Activated naive CD8-positive, alpha-beta T cell treated with anti-CD3 and anti-CD28 coated beads, Interleukin-2, amount 50 U/mL, for 24 hours (primary cell): ENCODE measurements around the gene TEX10.
"Not testable (repeated sequence)": the region's sequence is repeated elsewhere in the genome, so short reads cannot be mapped to it uniquely, and the experiment has no call there.

Source experiments
- ATAC-seq: fragments of 150-1000 bp; cut with Tn5 transposase; one replicate; pipeline ENCODE4 v1.10.0; 2021
- DNase-seq: peaks from one replicate; pipeline ENCODE4 v3.0.0; 2021
- H3K27ac Mint-ChIP-seq: one replicate; pipeline ENCODE4 v1.8.0; 2021; ENCODE audit warnings: mild to moderate bottlenecking, mixed read lengths
- H3K27me3 Mint-ChIP-seq: one replicate; pipeline ENCODE4 v1.8.0; 2021; ENCODE audit warnings: mixed read lengths
- H3K36me3 Mint-ChIP-seq: one replicate; pipeline ENCODE4 v1.8.0; 2021; ENCODE audit warnings: low read depth, mixed read lengths
- H3K4me1 Mint-ChIP-seq: one replicate; pipeline ENCODE4 v1.8.0; 2021; ENCODE audit warnings: mixed read lengths
- H3K4me3 Mint-ChIP-seq: one replicate; pipeline ENCODE4 v1.8.0; 2021; ENCODE audit warnings: mild to moderate bottlenecking, moderate library complexity, mixed read lengths
- H3K9me3 Mint-ChIP-seq: one replicate; pipeline ENCODE4 v1.8.0; 2021; ENCODE audit warnings: mixed read lengths

The TEX10 gene

DNA sequence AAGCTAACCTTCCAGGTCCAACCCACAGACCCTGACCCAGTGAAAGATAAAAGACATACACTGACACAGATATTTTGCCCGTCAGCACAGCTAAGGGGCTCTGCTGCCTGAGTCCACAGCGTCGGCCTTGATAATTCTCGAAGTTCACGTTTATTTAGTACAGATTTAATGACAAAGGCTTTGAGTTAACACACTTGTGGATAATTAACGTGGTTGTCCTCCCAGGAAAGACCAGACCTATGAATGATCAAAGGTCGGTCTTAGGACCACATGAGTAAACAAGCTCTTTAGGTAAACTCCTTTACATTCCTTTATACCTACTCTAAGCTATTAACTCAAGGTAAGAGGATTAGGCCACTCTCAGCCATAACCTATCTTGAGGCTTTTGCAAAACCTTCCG, 11.3 kb upstream of the TEX10 start:
- ATAC-seq (no peak), DNase-seq (no peak)
- no peak overlapping the region for H3K27ac Mint-ChIP-seq
- no peaks in the 10 kb centered on the region for H3K4me1 Mint-ChIP-seq
- H3K27me3 Mint-ChIP-seq = no peaks in the 10 kb centered on the region
- peaks cover 3% of the 10 kb centered on the region for H3K36me3 Mint-ChIP-seq
- no peak overlapping the region for H3K4me3 Mint-ChIP-seq
- peaks cover 16% of the 10 kb centered on the region for H3K9me3 Mint-ChIP-seq

DNA sequence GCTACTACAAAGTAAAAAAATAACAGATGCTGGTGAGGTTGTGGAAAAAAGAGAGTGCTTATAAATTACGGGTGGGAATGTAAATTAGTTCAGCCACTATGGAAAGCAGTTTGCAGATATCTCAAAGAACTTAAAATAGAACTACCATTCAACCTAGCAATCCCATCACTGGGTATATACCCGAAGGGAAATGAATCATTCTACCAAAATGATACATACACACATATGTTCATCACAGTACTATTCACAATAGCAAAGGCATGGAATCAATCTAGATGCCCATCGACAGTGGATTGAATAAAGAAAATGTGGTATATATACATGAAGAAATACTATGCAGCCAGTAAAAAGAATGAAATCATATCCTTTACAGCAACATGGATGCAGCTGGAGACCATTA, 6.3 kb upstream of the TEX10 start:
- Mint-ChIP-seq H3K4me1 (peaks cover 13% of the 10 kb centered on the region), H3K9me3 (peaks cover 13% of the 10 kb centered on the region), H3K27me3 (no peaks in the 10 kb centered on the region), H3K36me3 (peaks cover 14% of the 10 kb centered on the region), H3K4me3 (no peak overlapping the region), H3K27ac (no peak overlapping the region)
- ATAC-seq (no peak), DNase-seq (no peak)

DNA sequence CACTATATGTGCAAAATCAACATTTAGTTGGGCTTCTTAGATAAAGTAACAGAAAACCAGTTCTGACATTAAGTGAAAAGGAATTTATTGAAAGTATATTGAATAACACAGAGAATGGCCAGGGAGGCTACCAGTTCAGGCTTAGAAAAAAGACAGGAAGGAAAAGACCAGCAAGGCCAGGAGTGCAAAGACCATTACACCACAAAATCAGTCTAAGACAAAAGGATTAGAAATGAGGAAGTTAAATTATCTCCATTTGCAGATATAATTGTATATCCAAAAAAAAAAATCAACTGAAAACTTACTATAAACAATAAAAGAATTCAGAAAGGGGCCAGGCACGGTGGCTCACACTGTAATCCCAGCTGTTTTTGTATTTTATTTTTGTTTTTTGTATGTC, 4.8 kb upstream of the TEX10 start:
- Mint-ChIP-seq H3K36me3 (peaks cover 15% of the 10 kb centered on the region), H3K4me3 (no peak overlapping the region), H3K9me3 (peaks cover 15% of the 10 kb centered on the region), H3K27ac (no peak overlapping the region), H3K4me1 (peaks cover 22% of the 10 kb centered on the region), H3K27me3 (no peaks in the 10 kb centered on the region)
- ATAC-seq (no peak), DNase-seq (no peak)

DNA sequence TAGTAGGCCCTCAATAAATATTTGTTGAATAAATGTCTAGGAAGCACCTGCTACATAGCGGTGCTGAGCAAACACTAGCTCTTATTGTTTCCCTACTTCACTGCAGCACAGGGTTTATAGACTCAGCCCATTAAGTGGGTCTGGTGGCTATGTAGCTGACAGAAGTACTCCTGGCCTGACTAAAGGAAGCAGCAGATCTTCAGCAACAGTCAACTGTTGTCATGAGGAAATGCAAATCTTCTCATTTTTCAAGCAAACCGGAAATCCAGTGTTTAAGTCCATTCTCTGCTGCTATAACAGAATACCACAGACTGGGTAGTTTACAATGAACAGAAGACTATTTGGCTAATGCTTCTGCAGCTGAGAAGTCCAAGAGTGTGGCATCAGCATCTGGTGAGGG, 2.8 kb upstream of the TEX10 start:
- Mint-ChIP-seq H3K27me3 (no peaks in the 10 kb centered on the region), H3K4me1 (peaks cover 36% of the 10 kb centered on the region), H3K4me3 (no peak overlapping the region), H3K36me3 (peaks cover 18% of the 10 kb centered on the region), H3K27ac (no peak overlapping the region), H3K9me3 (peaks cover 15% of the 10 kb centered on the region)
- no peak for ATAC-seq
- no peak for DNase-seq

DNA sequence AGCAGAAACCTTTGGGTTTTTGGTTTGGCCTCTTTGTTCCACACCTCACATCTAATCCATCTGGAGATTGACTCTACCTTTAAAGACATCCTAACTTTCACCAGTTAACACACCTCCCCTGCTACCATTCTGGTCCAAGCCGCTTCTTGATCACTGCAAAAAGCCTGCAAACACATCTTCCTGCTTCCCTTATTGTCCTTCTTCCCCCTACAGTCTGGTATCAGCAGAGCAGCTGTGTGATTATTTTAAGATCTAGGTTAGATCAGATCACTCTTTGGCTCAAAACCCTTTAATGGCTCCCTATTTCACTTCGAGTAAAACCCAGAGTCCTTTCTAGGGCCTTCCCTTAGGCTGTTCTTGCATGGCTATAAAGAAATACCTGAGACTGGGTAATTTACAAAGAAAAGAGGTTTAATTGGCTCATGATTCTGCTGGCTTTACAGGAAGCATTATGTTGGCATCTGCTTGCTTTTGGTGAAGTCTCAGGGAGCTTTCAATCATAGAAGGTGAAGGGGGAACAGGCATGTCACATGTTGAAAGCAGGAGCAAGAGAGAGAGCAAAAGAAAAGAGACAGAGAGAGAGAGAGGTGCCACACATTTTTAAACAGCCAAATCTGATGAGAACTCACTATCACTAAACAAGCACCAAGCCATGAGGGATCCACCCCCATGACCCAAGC, 1.5 kb upstream of the TEX10 start:
- H3K4me3 Mint-ChIP-seq = peak overlapping the region; percentile 99
- H3K9me3 Mint-ChIP-seq = peaks cover 14% of the 10 kb centered on the region
- ATAC-seq (no peak), DNase-seq (no peak)
- no peak overlapping the region for H3K27ac Mint-ChIP-seq
- H3K4me1 Mint-ChIP-seq = peaks cover 49% of the 10 kb centered on the region
- H3K27me3 Mint-ChIP-seq = no peaks in the 10 kb centered on the region
- peaks cover 18% of the 10 kb centered on the region for H3K36me3 Mint-ChIP-seq

DNA sequence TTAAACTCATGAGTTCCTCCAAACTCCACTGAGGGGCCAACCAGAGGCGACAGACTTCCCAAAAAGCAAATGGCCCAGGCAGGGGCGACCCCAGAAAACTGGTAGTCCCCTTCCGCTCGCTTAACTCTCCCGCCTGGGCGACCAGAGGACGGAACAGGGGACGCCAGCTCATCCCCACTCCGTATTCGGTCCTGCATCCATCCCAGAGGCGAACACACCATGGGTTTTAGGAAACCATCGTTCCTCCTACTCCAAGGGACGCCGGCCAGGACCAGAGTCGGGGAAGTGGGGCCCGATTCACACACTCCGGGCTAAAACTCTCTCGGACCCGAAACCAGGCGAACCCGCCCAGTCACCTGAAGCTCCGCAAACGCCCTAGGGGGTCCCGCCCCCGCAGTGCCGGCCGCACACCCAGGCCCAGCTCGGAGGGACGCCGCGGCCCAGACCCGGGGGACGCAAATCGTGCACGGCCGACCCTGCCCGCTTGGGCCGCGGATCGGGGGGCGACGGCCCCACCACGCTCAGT, 478 bp downstream of the TEX10 start:
- H3K27ac Mint-ChIP-seq = peak overlapping the region; percentile 93
- H3K27me3 Mint-ChIP-seq = no peaks in the 10 kb centered on the region
- peaks cover 59% of the 10 kb centered on the region for H3K4me1 Mint-ChIP-seq

DNA sequence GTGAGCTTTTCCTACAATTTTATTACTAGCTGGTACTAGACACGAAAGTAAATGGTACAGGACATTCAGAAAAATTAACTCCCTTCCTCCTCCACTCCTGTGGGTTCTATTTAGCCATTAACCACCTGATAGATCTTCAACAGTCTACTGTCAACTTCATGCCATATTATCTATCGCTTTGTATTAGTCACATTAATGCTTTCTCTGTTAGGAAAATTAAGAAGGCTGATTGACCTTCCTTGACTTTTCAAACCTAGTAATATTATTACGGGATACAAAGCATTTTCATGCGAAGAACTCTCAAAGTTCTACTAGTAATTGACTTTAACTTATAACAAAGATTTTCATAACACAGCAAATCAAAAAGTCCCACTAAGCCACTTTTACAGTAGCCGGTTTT, 1.2 kb downstream of the TEX10 start:
- Mint-ChIP-seq H3K9me3 (peaks cover 11% of the 10 kb centered on the region), H3K4me1 (peaks cover 59% of the 10 kb centered on the region), H3K27me3 (no peaks in the 10 kb centered on the region), H3K27ac (peak overlapping the region; percentile 93), H3K4me3 (peak overlapping the region; percentile 99), H3K36me3 (peaks cover 30% of the 10 kb centered on the region)
- ATAC-seq (no peak), DNase-seq (no peak)

More for the DNA sequence above, 478 bp downstream of the TEX10 start:
- ATAC-seq (peak; percentile 38), DNase-seq (peak; percentile 50)
- Mint-ChIP-seq H3K4me3 (peak overlapping the region; percentile 99), H3K36me3 (peaks cover 25% of the 10 kb centered on the region), H3K9me3 (peaks cover 11% of the 10 kb centered on the region)

DNA sequence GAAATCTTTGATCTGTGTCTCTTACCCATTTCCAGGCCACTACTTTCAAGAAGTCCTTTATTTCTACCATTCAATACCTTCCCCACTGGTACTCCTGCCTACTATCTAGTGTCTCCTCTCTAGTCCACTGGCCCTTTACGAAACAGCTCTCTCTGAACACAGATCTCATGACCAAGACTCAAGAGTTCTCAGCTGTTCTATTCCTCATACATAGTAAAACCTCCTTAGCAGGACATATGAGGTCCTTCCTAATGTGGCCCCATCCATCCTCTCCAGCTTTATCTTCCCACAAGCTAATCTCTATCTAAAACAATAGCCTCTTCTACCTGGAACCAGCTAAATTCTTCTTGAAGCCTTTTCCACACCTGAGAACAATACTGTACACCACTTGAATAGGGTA, 2.6 kb downstream of the TEX10 start:
- Mint-ChIP-seq H3K27ac (peak overlapping the region; percentile 8), H3K4me1 (peaks cover 62% of the 10 kb centered on the region), H3K36me3 (peaks cover 34% of the 10 kb centered on the region), H3K4me3 (peak overlapping the region; percentile 24), H3K9me3 (peaks cover 11% of the 10 kb centered on the region), H3K27me3 (no peaks in the 10 kb centered on the region)
- ATAC-seq (no peak), DNase-seq (no peak)

DNA sequence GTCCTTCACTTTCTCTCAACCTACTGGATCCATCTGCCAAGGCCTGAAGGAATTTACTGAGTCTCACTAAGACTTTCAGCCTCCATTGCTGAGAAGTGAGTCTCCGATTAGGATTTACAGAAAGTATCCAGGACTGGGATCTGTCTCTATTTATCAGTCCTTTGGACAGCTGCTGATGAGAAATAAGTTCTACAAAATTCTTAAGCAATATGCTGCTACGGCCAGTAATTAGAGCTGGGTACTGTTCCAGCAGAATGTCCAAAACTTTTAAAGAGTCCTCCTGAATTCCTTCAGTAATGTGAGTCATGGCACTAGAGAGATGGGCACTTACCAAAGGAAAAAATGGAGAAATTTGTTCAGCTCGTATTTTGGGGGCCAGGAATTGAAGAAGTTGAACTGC, 5.9 kb downstream of the TEX10 start:
- Mint-ChIP-seq H3K9me3 (no peaks in the 10 kb centered on the region), H3K27ac (no peak overlapping the region), H3K27me3 (no peaks in the 10 kb centered on the region), H3K4me1 (peaks cover 48% of the 10 kb centered on the region), H3K4me3 (no peak overlapping the region), H3K36me3 (peaks cover 35% of the 10 kb centered on the region)
- DNase-seq = no peak
- no peak for ATAC-seq

DNA sequence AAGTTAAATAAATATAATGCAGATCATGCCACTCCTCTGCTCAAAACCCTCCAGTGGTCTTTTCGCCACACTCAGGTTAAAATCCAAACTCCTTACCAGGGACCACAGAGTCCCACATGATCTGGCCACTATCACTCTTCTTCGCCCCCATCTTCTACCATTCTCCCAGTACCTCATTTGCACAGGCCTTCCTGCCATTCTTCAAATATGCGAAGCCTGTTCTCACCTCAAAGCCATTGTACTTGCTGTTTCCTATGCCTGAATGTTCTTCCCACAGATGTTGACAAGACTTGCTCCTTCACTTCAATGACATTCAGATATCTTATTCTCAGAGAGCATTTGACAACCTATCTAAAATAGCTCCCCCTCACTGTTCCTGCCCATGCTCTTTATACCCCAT, 10.9 kb downstream of the TEX10 start:
- Mint-ChIP-seq H3K27me3 (no peaks in the 10 kb centered on the region), H3K27ac (no peak overlapping the region), H3K36me3 (peaks cover 43% of the 10 kb centered on the region), H3K4me1 (peaks cover 25% of the 10 kb centered on the region), H3K4me3 (no peak overlapping the region), H3K9me3 (no peaks in the 10 kb centered on the region)
- ATAC-seq (no peak), DNase-seq (no peak)

DNA sequence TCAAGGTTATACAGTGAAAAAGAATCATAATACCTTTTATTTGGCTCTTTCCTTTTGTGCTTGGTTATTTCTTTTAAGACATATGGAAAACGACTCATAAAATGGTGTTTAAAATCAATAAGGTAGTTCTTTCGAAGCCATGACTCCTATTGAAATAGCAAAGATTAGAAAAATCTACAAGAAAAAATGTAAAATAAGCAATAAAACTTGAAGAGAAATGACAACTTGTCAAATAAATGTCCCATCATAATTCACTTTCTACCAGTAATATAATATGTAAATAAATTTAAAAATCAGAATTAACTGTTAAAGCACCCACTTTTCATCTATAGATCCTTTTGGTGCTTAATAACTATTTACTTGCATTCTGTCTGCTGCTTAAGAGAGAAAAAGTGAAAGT, 12.5 kb downstream of the TEX10 start:
- no peaks in the 10 kb centered on the region for H3K27me3 Mint-ChIP-seq
- H3K4me3 Mint-ChIP-seq = no peak overlapping the region
- H3K9me3 Mint-ChIP-seq = no peaks in the 10 kb centered on the region
- peaks cover 19% of the 10 kb centered on the region for H3K4me1 Mint-ChIP-seq
- H3K36me3 Mint-ChIP-seq = peaks cover 40% of the 10 kb centered on the region
- ATAC-seq (no peak), DNase-seq (no peak)
- H3K27ac Mint-ChIP-seq = no peak overlapping the region

DNA sequence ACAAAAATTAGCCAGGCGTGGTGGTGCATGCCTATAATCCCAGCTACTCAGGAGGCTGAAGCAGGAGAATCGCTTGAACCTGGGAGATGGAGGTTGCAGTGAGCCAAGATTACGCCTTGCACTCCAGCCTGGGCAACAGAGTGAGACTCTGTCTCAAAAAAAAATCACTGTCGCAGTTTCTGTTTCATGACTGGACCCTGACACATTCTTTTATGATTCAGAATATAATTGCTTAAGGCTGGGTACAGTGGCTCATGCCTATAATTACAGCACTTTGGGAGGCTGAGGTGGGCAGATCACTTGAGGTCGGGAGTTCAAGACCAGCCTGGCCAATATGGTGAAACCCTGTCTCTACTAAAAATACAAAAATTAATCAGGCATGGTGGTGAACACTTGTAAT, 14.0 kb downstream of the TEX10 start:
- not testable (repeated sequence) for H3K27me3 Mint-ChIP-seq, DNase-seq, ATAC-seq, H3K27ac Mint-ChIP-seq, H3K9me3 Mint-ChIP-seq, H3K4me3 Mint-ChIP-seq
- H3K36me3 Mint-ChIP-seq = peaks cover 39% of the 10 kb centered on the region
- peaks cover 17% of the 10 kb centered on the region for H3K4me1 Mint-ChIP-seq

DNA sequence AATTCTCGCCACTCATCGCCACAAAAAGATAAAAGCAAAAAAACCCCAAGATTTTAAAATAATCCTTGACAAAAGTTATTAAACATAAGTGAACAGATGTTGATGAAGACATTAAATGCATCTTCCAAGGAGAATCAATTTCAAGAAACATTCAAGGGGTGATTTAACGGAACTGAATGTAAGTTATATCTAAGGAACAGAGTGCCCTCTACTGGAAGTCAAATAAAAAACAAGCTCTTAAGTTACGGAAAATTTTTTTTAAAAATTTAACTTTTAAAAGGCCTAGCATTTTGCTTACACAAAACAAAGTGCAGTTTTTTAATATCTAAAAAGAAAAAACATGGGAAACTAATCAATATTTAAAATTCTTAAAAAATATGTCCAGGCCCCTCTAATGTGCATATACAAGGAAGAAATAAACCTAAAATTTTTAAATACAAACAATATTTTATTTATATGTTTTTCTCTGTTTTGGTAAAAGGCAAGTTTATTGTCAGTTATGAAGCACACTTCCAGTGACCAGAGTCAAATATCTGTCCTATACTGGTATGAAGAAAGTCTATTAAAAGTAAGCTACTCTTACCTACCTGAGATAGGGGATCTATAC, 28.0 kb downstream of the TEX10 start:
- no peak overlapping the region for H3K4me3 Mint-ChIP-seq
- H3K36me3 Mint-ChIP-seq = peaks cover 41% of the 10 kb centered on the region
- ATAC-seq (no peak), DNase-seq (no peak)
- no peaks in the 10 kb centered on the region for H3K27me3 Mint-ChIP-seq
- H3K9me3 Mint-ChIP-seq = no peaks in the 10 kb centered on the region
- peaks cover 2% of the 10 kb centered on the region for H3K4me1 Mint-ChIP-seq
- H3K27ac Mint-ChIP-seq = no peak overlapping the region

DNA sequence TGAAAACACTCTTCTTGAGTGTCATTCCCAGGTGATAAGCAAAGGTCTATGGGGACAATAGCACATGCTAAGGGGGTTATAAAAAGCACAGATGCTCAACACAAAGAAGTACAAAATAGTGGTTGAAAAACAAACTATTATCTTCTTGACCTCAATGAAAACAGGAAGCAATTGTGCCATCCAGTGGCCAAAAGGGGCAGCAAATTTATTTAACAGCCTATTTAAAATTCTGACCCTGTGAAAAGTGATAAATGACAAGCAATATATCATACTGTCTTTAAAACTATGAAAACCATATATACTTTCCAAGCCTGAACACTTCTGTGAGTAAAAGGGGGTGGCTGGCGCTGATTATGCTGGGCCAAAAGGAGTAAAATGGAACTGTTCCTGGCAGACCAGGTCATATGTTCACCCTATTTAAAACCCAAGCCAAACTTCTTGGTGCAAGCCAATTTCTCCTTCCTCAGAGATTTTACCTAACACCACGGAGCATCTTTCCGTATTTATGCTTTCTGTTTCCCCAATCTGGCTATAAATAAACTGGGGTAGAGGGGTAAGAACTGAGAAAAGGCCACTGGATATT, 29.7 kb downstream of the TEX10 start:
- no peak for ATAC-seq
- Mint-ChIP-seq H3K36me3 (peaks cover 48% of the 10 kb centered on the region), H3K27ac (no peak overlapping the region), H3K9me3 (no peaks in the 10 kb centered on the region), H3K4me3 (no peak overlapping the region), H3K27me3 (no peaks in the 10 kb centered on the region), H3K4me1 (peaks cover 5% of the 10 kb centered on the region)
- DNase-seq = peak; percentile 11

DNA sequence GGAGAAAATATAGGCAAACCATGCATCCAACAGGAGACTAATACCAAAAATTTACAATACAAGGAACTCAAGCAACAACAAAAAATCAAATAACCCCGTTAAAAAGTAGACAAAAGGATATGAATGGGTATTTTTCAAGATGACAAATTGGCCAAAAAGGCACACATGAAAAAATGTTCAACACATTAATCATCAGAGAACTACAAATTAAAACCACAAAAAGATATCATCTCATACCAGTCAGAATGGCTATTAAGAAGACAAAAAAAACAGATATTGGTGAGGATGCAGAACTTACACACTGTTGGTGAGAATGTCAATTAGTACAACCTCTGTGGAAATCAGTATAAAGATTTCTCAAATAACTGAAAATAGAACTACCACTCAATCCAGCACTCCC, 35.0 kb downstream of the TEX10 start:
- no peak for DNase-seq

More for the DNA sequence above, 35.0 kb downstream of the TEX10 start:
- no peak for ATAC-seq
- Mint-ChIP-seq H3K27ac (no peak overlapping the region), H3K4me1 (peaks cover 10% of the 10 kb centered on the region), H3K27me3 (no peaks in the 10 kb centered on the region), H3K9me3 (no peaks in the 10 kb centered on the region), H3K36me3 (peaks cover 64% of the 10 kb centered on the region), H3K4me3 (no peak overlapping the region)
